Stimulated activated CD8-positive, alpha-beta memory T cell treated with anti-CD3 and anti-CD28 coated beads, Interleukin-7, amount 100 ng/mL, for 48 hours (primary cell): Measurements from ENCODE around the gene DMBT1.

ENCODE experiments used
- DNase-seq, 2 donors: peaks; one replicate each; pipeline ENCODE4 v3.0.0-alpha.2; 2020; ENCODE audit warnings: low read depth in 1 of 2; ENCODE audit errors: extremely low read depth in 1 of 2

The DMBT1 gene

GRCh38 chr10:122665946-122666345 is 105.4 kb downstream of the DMBT1 start:
- DNase-seq = no peak

GRCh38 chr10:122669045-122669444 is 108.5 kb downstream of the DMBT1 start:
- no peak for DNase-seq

GRCh38 chr10:122669842-122670241 is 109.3 kb downstream of the DMBT1 start:
- DNase-seq = no peak

GRCh38 chr10:122671355-122671754 is 110.8 kb downstream of the DMBT1 start:
- DNase-seq = no peak

- DNase-seq = no peak
Measured at GRCh38 chr10:122672655-122673054, 112.1 kb downstream of the DMBT1 start.

- DNase-seq = no peak
Measured at GRCh38 chr10:122673269-122673668, 112.7 kb downstream of the DMBT1 start.

- no peak for DNase-seq
Measured at GRCh38 chr10:122673731-122674130, 113.2 kb downstream of the DMBT1 start.

- no peak for DNase-seq
Measured at GRCh38 chr10:122674781-122675180, 114.2 kb downstream of the DMBT1 start.

GRCh38 chr10:122675278-122675677 is 114.7 kb downstream of the DMBT1 start:
- DNase-seq = no peak

- DNase-seq = no peak
Measured at GRCh38 chr10:122678266-122678665, 117.7 kb downstream of the DMBT1 start.

- DNase-seq = no peak
Measured at GRCh38 chr10:122682522-122682921, 122.0 kb downstream of the DMBT1 start.

- no peak for DNase-seq
Measured at GRCh38 chr10:122688293-122688989, 127.9 kb downstream of the DMBT1 start.

GRCh38 chr10:122689146-122689820 is 128.7 kb downstream of the DMBT1 start:
- no peak for DNase-seq

GRCh38 chr10:122692744-122693143 is 132.2 kb downstream of the DMBT1 start:
- no peak for DNase-seq
